HG03139 (cell line): ENCODE results near the gene SYVN1.
A peak's percentile ranks its signal among the peaks of the same experiment; 100 is the strongest.

Experiments
- ATAC-seq: cut with Tn5 transposase; IDR thresholded peaks from one replicate; pipeline ENCODE4 v1.9.1; 2021; ENCODE audit not compliant: unreplicated experiment

Gene SYVN1

GRCh38 chr11:65113361-65113756 is 21.0 kb downstream of the SYVN1 start:
- no peak for ATAC-seq

- no peak for ATAC-seq
Observed at GRCh38 chr11:65112546-65113360, 21.6 kb downstream of the SYVN1 start.

GRCh38 chr11:65111744-65112545 is 22.4 kb downstream of the SYVN1 start, which contains the start of gene TM7SF2:
TM7SF2 (plus strand) TSS chr11:65111872; CDS start chr11:65112016, 144 bp downstream.
- ATAC-seq = peak; percentile 53

- ATAC-seq = no peak
Observed at GRCh38 chr11:65111159-65111743, 23.1 kb downstream of the SYVN1 start.

GRCh38 chr11:65110354-65110861 is 23.9 kb downstream of the SYVN1 start:
- no peak for ATAC-seq

- no peak for ATAC-seq
Observed at GRCh38 chr11:65109231-65110198, 24.8 kb downstream of the SYVN1 start.

- ATAC-seq = no peak
Observed at GRCh38 chr11:65108469-65109123, 25.7 kb downstream of the SYVN1 start.

- ATAC-seq = no peak
Observed at GRCh38 chr11:65107751-65108468, 26.4 kb downstream of the SYVN1 start.

- no peak for ATAC-seq
Observed at GRCh38 chr11:65107078-65107477, 27.2 kb downstream of the SYVN1 start.

- ATAC-seq = no peak
Observed at GRCh38 chr11:65104628-65105027, 29.7 kb downstream of the SYVN1 start.

- no peak for ATAC-seq
Observed at GRCh38 chr11:65103476-65103875, 30.8 kb downstream of the SYVN1 start.

GRCh38 chr11:65102142-65103095 is 31.9 kb downstream of the SYVN1 start:
- ATAC-seq = no peak

- no peak for ATAC-seq
Observed at GRCh38 chr11:65100674-65101350, 33.5 kb downstream of the SYVN1 start.

- ATAC-seq = no peak
Observed at GRCh38 chr11:65096926-65097325, 37.4 kb downstream of the SYVN1 start.

- ATAC-seq = peak; percentile 65
Observed at GRCh38 chr11:65095974-65096806, 38.1 kb downstream of the SYVN1 start, which contains the start of gene VPS51. VPS51 (plus strand) TSS chr11:65096214; CDS start chr11:65096251, 37 bp downstream.

GRCh38 chr11:65095427-65095826 is 38.9 kb downstream of the SYVN1 start:
- ATAC-seq = no peak
